ENCODE measurements around the gene PAX8. TPM values are rescaled to one million over a fixed set of nuclear protein-coding genes. Genes with fewer than 3 reads are reported as not detected.

PAX8 gene
- total and polyA plus RNA-seq, 2 donors (not counting 1 experiment from before 2014, with no cell fraction given) = 0.45 to 0.64 TPM

- POLR2A ChIA-PET = no interaction called here
- H3K27ac Mint-ChIP-seq = no peak overlapping the region
- H3K79me2 ChIP-seq (ENCODE audit: control insufficient read depth, insufficient read depth, low read length) = peaks cover 3% of the 10 kb centered on the region
- no peaks in the 10 kb centered on the region for H3K9me3 Mint-ChIP-seq (ENCODE audit: insufficient read depth)
- no peak for ATAC-seq (ENCODE audit: low read depth)
- no peak overlapping the region for H3K27ac ChIP-seq (ENCODE audit: low read length in 2 of 2)
- H3K4me2 ChIP-seq (replicated peaks; ENCODE audit: low read depth, low read length, poor library complexity, severe bottlenecking) = no peak overlapping the region
- intact Hi-C loops (cut with micrococcal nuclease) = no loop called here
- H3K4me3 ChIP-seq (ENCODE audit: control extremely low read depth in 1 of 5, extremely low read depth in 1 of 5, insufficient read depth in 1 of 5, low read depth in 2 of 5, low read length in 4 of 5) = no peak overlapping the region
- TF ChIP-seq EZH2 (IDR thresholded peaks at IDR 0.05; ENCODE audit: borderline replicate concordance, insufficient read depth, low read depth, low read length, poor library complexity, severe bottlenecking) = no peak
- TF ChIP-seq, protein P1, sequence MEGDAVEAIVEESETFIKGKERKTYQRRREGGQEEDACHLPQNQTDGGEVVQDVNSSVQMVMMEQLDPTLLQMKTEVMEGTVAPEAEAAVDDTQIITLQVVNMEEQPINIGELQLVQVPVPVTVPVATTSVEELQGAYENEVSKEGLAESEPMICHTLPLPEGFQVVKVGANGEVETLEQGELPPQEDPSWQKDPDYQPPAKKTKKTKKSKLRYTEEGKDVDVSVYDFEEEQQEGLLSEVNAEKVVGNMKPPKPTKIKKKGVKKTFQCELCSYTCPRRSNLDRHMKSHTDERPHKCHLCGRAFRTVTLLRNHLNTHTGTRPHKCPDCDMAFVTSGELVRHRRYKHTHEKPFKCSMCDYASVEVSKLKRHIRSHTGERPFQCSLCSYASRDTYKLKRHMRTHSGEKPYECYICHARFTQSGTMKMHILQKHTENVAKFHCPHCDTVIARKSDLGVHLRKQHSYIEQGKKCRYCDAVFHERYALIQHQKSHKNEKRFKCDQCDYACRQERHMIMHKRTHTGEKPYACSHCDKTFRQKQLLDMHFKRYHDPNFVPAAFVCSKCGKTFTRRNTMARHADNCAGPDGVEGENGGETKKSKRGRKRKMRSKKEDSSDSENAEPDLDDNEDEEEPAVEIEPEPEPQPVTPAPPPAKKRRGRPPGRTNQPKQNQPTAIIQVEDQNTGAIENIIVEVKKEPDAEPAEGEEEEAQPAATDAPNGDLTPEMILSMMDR (IDR thresholded peaks at IDR 0.05) = no peak
- H3K36me3 ChIP-seq (replicated peaks in 1 of 2; ENCODE audit: control extremely low read depth in 1 of 2, control insufficient read depth in 1 of 2, extremely low read depth in 1 of 2, insufficient read depth in 2 of 2, low read length in 1 of 2) = no peaks in the 10 kb centered on the region
- H4K20me1 ChIP-seq (ENCODE audit: control insufficient read depth, insufficient read depth, low read length, poor library complexity, severe bottlenecking) = no peaks in the 10 kb centered on the region
- WGBS (ENCODE audit: insufficient coverage) = 39% methylated on average over 11 of the region's 15 CpGs
- H2AFZ ChIP-seq (ENCODE audit: insufficient read depth, low read depth, low read length, poor library complexity, severe bottlenecking) = no peak overlapping the region
- DNase-seq = no peak
- H3K9me3 ChIP-seq (ENCODE audit: control extremely low read depth in 1 of 3, control insufficient read depth in 2 of 3, insufficient read depth in 1 of 3, low read length in 2 of 3) = no peaks in the 10 kb centered on the region
- H3K4me1 Mint-ChIP-seq = peaks cover 3% of the 10 kb centered on the region
- H3K4me1 ChIP-seq (ENCODE audit: control insufficient read depth in 2 of 2, insufficient read depth in 2 of 2, low read length in 2 of 2) = peaks cover 0 to 4% of the 10 kb centered on the region in 2 donors
- peaks cover 6% of the 10 kb centered on the region for H3K27me3 Mint-ChIP-seq
- H3K4me3 Mint-ChIP-seq = no peak overlapping the region
- CTCF ChIA-PET = interaction anchor here (0.6 to 1.4 kb wide), 3 partner anchors 27 to 37 kb away, joined by 4 to 5 read pairs (median 5); no protein-coding TSS in a partner anchor
- H3K27me3 ChIP-seq (replicated peaks in 1 of 4; ENCODE audit: control extremely low read depth in 1 of 4, control insufficient read depth in 3 of 4, insufficient read depth in 4 of 4, low read length in 3 of 4) = no peaks in the 10 kb centered on the region
- no peak overlapping the region for H3K9ac ChIP-seq (ENCODE audit: low read length)
These were observed 38.4 kb downstream of the PAX8 start for GRCh38 chr2:113240150-113240914.
